ENCODE measurements around the gene GRK6. TPM values are rescaled to one million over a fixed set of nuclear protein-coding genes. Genes with fewer than 3 reads are reported as not detected.

Gene GRK6
- total and polyA plus RNA-seq, 9 of the 15 experiments (the other 6 are each of a cell fraction or from before 2014, with no cell fraction given) = 0.63 to 122 (median 44.5) TPM

DNA sequence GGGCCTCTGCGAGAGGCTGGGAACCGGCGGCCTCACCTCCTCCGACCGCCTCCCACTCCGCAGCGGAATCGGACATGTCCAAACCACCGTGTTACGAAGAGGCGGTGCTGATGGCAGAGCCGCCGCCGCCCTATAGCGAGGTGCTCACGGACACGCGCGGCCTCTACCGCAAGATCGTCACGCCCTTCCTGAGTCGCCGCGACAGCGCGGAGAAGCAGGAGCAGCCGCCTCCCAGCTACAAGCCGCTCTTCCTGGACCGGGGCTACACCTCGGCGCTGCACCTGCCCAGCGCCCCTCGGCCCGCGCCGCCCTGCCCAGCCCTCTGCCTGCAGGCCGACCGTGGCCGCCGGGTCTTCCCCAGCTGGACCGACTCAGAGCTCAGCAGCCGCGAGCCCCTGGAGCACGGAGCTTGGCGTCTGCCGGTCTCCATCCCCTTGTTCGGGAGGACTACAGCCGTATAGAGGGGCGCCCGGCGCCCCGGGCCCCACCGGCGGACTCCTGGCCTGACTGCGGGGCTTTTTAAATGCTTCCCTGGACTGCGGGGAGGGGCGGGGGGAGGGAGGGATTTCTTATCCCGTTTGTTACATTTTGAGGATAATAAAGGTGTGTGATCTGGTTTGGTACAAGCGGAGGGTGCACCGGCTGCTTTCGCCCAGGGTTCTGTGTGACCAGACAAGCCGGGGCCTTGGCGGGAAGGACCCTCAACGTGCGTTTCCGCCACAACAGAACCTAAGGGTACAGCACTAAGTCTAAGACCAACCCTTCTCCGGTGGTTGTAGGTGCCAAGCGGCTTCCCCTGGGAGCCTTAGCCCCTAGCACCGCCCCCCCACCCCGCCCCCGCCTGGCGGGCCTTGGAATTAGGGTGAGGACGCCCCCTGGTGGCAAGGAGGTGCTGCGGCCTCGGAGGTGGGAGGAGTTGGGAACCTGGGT lies 29.4 kb downstream of the GRK6 start (continued):
- TF ChIP-seq, protein P1, sequence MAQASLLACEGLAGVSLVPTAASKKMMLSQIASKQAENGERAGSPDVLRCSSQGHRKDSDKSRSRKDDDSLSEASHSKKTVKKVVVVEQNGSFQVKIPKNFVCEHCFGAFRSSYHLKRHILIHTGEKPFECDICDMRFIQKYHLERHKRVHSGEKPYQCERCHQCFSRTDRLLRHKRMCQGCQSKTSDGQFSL (CRISPR knock-in tag; IDR thresholded peaks at IDR 0.05) = peak; percentile 100
- TF ChIP-seq, protein P1 (tag; IDR thresholded peaks at IDR 0.05) = peak in 1 of 2 experiments; percentile 100; a peak in 2 of 4 replicates
- TF ChIP-seq POLR2G (IDR thresholded peaks at IDR 0.05; ENCODE audit: low read depth, low read length) (peak; percentile 66), SIN3B (IDR thresholded peaks at IDR 0.05; ENCODE audit: low read depth) (peak; percentile 9; the same call in 1 of the 2 replicates), CEBPB (tag; IDR thresholded peaks at IDR 0.05) (no peak), NEUROD1 (IDR thresholded peaks at IDR 0.05; ENCODE audit: borderline replicate concordance, low read depth, low read length, partially characterized antibody) (peak; percentile 26), ZNF3 (CRISPR knock-in tag; IDR thresholded peaks at IDR 0.05) (no peak), NFRKB (IDR thresholded peaks at IDR 0.05; ENCODE audit: low read depth) (no peak), ZNF263 (CRISPR knock-in tag; IDR thresholded peaks at IDR 0.05; ENCODE audit: borderline replicate concordance) (peak; percentile 60), BCOR (IDR thresholded peaks at IDR 0.05) (no peak), RFX1 (IDR thresholded peaks at IDR 0.05) (no peak), MED1 (CRISPR knock-in tag; IDR thresholded peaks at IDR 0.05; ENCODE audit: borderline replicate concordance) (no peak), ZNF586 (CRISPR knock-in tag; conservative IDR thresholded peaks at IDR 0.05) (no peak)
- TF ChIP-seq, protein P2, sequence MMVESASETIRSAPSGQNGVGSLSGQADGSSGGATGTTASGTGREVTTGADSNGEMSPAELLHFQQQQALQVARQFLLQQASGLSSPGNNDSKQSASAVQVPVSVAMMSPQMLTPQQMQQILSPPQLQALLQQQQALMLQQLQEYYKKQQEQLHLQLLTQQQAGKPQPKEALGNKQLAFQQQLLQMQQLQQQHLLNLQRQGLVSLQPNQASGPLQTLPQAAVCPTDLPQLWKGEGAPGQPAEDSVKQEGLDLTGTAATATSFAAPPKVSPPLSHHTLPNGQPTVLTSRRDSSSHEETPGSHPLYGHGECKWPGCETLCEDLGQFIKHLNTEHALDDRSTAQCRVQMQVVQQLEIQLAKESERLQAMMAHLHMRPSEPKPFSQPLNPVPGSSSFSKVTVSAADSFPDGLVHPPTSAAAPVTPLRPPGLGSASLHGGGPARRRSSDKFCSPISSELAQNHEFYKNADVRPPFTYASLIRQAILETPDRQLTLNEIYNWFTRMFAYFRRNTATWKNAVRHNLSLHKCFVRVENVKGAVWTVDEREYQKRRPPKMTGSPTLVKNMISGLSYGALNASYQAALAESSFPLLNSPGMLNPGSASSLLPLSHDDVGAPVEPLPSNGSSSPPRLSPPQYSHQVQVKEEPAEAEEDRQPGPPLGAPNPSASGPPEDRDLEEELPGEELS (CRISPR knock-in tag; IDR thresholded peaks at IDR 0.05; ENCODE audit: borderline replicate concordance) = no peak
- TF ChIP-seq, protein P3, sequence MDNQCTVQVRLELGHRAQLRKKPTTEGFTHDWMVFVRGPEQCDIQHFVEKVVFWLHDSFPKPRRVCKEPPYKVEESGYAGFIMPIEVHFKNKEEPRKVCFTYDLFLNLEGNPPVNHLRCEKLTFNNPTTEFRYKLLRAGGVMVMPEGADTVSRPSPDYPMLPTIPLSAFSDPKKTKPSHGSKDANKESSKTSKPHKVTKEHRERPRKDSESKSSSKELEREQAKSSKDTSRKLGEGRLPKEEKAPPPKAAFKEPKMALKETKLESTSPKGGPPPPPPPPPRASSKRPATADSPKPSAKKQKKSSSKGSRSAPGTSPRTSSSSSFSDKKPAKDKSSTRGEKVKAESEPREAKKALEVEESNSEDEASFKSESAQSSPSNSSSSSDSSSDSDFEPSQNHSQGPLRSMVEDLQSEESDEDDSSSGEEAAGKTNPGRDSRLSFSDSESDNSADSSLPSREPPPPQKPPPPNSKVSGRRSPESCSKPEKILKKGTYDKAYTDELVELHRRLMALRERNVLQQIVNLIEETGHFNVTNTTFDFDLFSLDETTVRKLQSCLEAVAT (IDR thresholded peaks at IDR 0.05) = no peak
- TF ChIP-seq, protein P4, sequence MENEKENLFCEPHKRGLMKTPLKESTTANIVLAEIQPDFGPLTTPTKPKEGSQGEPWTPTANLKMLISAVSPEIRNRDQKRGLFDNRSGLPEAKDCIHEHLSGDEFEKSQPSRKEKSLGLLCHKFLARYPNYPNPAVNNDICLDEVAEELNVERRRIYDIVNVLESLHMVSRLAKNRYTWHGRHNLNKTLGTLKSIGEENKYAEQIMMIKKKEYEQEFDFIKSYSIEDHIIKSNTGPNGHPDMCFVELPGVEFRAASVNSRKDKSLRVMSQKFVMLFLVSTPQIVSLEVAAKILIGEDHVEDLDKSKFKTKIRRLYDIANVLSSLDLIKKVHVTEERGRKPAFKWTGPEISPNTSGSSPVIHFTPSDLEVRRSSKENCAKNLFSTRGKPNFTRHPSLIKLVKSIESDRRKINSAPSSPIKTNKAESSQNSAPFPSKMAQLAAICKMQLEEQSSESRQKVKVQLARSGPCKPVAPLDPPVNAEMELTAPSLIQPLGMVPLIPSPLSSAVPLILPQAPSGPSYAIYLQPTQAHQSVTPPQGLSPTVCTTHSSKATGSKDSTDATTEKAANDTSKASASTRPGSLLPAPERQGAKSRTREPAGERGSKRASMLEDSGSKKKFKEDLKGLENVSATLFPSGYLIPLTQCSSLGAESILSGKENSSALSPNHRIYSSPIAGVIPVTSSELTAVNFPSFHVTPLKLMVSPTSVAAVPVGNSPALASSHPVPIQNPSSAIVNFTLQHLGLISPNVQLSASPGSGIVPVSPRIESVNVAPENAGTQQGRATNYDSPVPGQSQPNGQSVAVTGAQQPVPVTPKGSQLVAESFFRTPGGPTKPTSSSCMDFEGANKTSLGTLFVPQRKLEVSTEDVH (IDR thresholded peaks at IDR 0.05; ENCODE audit: low read depth, partially characterized antibody) = peak; percentile 20
- TF ChIP-seq, protein P5, sequence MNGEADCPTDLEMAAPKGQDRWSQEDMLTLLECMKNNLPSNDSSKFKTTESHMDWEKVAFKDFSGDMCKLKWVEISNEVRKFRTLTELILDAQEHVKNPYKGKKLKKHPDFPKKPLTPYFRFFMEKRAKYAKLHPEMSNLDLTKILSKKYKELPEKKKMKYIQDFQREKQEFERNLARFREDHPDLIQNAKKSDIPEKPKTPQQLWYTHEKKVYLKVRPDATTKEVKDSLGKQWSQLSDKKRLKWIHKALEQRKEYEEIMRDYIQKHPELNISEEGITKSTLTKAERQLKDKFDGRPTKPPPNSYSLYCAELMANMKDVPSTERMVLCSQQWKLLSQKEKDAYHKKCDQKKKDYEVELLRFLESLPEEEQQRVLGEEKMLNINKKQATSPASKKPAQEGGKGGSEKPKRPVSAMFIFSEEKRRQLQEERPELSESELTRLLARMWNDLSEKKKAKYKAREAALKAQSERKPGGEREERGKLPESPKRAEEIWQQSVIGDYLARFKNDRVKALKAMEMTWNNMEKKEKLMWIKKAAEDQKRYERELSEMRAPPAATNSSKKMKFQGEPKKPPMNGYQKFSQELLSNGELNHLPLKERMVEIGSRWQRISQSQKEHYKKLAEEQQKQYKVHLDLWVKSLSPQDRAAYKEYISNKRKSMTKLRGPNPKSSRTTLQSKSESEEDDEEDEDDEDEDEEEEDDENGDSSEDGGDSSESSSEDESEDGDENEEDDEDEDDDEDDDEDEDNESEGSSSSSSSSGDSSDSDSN (IDR thresholded peaks at IDR 0.05; ENCODE audit: borderline replicate concordance in 1 of 2, low read depth in 2 of 2, low read length in 2 of 2) = peak in 1 of 2 experiments; percentile 57; a peak in 1 of 4 replicates

All from K562 (cell line).